ENCODE results near the gene SUPT20HL1. TPM values are rescaled to one million over a fixed set of nuclear protein-coding genes. Genes with fewer than 3 reads are reported as not detected.

The SUPT20HL1 gene
- total RNA-seq, 1 experiment from 2014 or later: not detected

GRCh38 chrX:24375600-24376131, 15.2 kb downstream of the SUPT20HL1 start:
- no peak for DNase-seq (ENCODE audit: low spot score)
- intact Hi-C loops (cut with micrococcal nuclease; ENCODE audit: unreplicated experiment): no loop called here
- no peak overlapping the region for H3K27ac ChIP-seq (ENCODE audit: low read depth, low read length, poor library complexity, severe bottlenecking)
- H3K36me3 ChIP-seq (ENCODE audit: insufficient read depth, low read length, poor library complexity, severe bottlenecking): no peaks in the 10 kb centered on the region
- POLR2A ChIA-PET (ENCODE audit: low non-redundant PET): no interaction called here
- peaks cover 22% of the 10 kb centered on the region for H3K27me3 ChIP-seq (replicated peaks; ENCODE audit: insufficient read depth, low read depth, low read length, poor library complexity)
- H3K9me3 ChIP-seq (ENCODE audit: low read depth, low read length, poor library complexity, severe bottlenecking): no peaks in the 10 kb centered on the region
- no peak for TF ChIP-seq EZH2 (IDR thresholded peaks at IDR 0.05; ENCODE audit: borderline replicate concordance, low read depth, low read length, poor library complexity, severe bottlenecking)
- TF ChIP-seq CTCF (conservative IDR thresholded peaks at IDR 0.05; ENCODE audit: low read depth, low read length): no peak
- BruUV-seq (replicated peaks): no TSS peak
- CTCF ChIA-PET: no interaction called here
- no peak overlapping the region for H3K4me3 ChIP-seq (ENCODE audit: low read depth, low read length, poor library complexity, severe bottlenecking)
- H3K4me1 ChIP-seq (ENCODE audit: insufficient read depth, low read length, poor library complexity, severe bottlenecking): no peaks in the 10 kb centered on the region

GRCh38 chrX:24376403-24376802, 16.0 kb downstream of the SUPT20HL1 start:
- Histone ChIP-seq H3K4me3 (ENCODE audit: low read depth, low read length, poor library complexity, severe bottlenecking) (no peak overlapping the region), H3K27ac (ENCODE audit: low read depth, low read length, poor library complexity, severe bottlenecking) (no peak overlapping the region), H3K27me3 (replicated peaks; ENCODE audit: insufficient read depth, low read depth, low read length, poor library complexity) (peaks cover 23% of the 10 kb centered on the region), H3K36me3 (ENCODE audit: insufficient read depth, low read length, poor library complexity, severe bottlenecking) (no peaks in the 10 kb centered on the region), H3K4me1 (ENCODE audit: insufficient read depth, low read length, poor library complexity, severe bottlenecking) (no peaks in the 10 kb centered on the region), H3K9me3 (ENCODE audit: low read depth, low read length, poor library complexity, severe bottlenecking) (no peaks in the 10 kb centered on the region)
- BruUV-seq (replicated peaks): no TSS peak
- no peak for DNase-seq (ENCODE audit: low spot score)
- ChIA-PET POLR2A (ENCODE audit: low non-redundant PET) (no interaction called here), CTCF (no interaction called here)
- no peak for TF ChIP-seq EZH2 (IDR thresholded peaks at IDR 0.05; ENCODE audit: borderline replicate concordance, low read depth, low read length, poor library complexity, severe bottlenecking)
- intact Hi-C loops (cut with micrococcal nuclease; ENCODE audit: unreplicated experiment): no loop called here

- BruUV-seq (replicated peaks): no TSS peak
- POLR2A ChIA-PET (ENCODE audit: low non-redundant PET): no interaction called here
- Histone ChIP-seq H3K4me3 (ENCODE audit: low read depth, low read length, poor library complexity, severe bottlenecking) (no peak overlapping the region), H3K36me3 (ENCODE audit: insufficient read depth, low read length, poor library complexity, severe bottlenecking) (no peaks in the 10 kb centered on the region), H3K9me3 (ENCODE audit: low read depth, low read length, poor library complexity, severe bottlenecking) (no peaks in the 10 kb centered on the region), H3K27ac (ENCODE audit: low read depth, low read length, poor library complexity, severe bottlenecking) (no peak overlapping the region), H3K27me3 (replicated peaks; ENCODE audit: insufficient read depth, low read depth, low read length, poor library complexity) (peaks cover 23% of the 10 kb centered on the region), H3K4me1 (ENCODE audit: insufficient read depth, low read length, poor library complexity, severe bottlenecking) (no peaks in the 10 kb centered on the region)
- CTCF ChIA-PET: no interaction called here
- intact Hi-C loops (cut with micrococcal nuclease; ENCODE audit: unreplicated experiment): no loop called here
- no peak for DNase-seq (ENCODE audit: low spot score)
- TF ChIP-seq EZH2 (IDR thresholded peaks at IDR 0.05; ENCODE audit: borderline replicate concordance, low read depth, low read length, poor library complexity, severe bottlenecking) (no peak), CTCF (conservative IDR thresholded peaks at IDR 0.05; ENCODE audit: low read depth, low read length) (no peak)
These were observed 16.8 kb downstream of the SUPT20HL1 start for GRCh38 chrX:24377195-24377594.

GRCh38 chrX:24377911-24378468, 17.6 kb downstream of the SUPT20HL1 start:
- BruUV-seq (replicated peaks): no TSS peak
- H3K4me3 ChIP-seq (ENCODE audit: low read depth, low read length, poor library complexity, severe bottlenecking): no peak overlapping the region
- no peaks in the 10 kb centered on the region for H3K4me1 ChIP-seq (ENCODE audit: insufficient read depth, low read length, poor library complexity, severe bottlenecking)
- intact Hi-C loops (cut with micrococcal nuclease; ENCODE audit: unreplicated experiment): no loop called here
- H3K27ac ChIP-seq (ENCODE audit: low read depth, low read length, poor library complexity, severe bottlenecking): no peak overlapping the region
- peaks cover 23% of the 10 kb centered on the region for H3K27me3 ChIP-seq (replicated peaks; ENCODE audit: insufficient read depth, low read depth, low read length, poor library complexity)
- ChIA-PET POLR2A (ENCODE audit: low non-redundant PET) (no interaction called here), CTCF (no interaction called here)
- no peak for DNase-seq (ENCODE audit: low spot score)
- TF ChIP-seq CTCF (conservative IDR thresholded peaks at IDR 0.05; ENCODE audit: low read depth, low read length) (no peak), EZH2 (IDR thresholded peaks at IDR 0.05; ENCODE audit: borderline replicate concordance, low read depth, low read length, poor library complexity, severe bottlenecking) (no peak)
- no peaks in the 10 kb centered on the region for H3K9me3 ChIP-seq (ENCODE audit: low read depth, low read length, poor library complexity, severe bottlenecking)
- no peaks in the 10 kb centered on the region for H3K36me3 ChIP-seq (ENCODE audit: insufficient read depth, low read length, poor library complexity, severe bottlenecking)
